Measurements from ENCODE around the gene OR8J1.
"Not testable (repeated sequence)": the region's sequence is repeated elsewhere in the genome, so short reads cannot be mapped to it uniquely, and the experiment has no call there.

The OR8J1 gene, protein sequence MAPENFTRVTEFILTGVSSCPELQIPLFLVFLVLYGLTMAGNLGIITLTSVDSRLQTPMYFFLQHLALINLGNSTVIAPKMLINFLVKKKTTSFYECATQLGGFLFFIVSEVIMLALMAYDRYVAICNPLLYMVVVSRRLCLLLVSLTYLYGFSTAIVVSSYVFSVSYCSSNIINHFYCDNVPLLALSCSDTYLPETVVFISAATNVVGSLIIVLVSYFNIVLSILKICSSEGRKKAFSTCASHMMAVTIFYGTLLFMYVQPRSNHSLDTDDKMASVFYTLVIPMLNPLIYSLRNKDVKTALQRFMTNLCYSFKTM

DNA sequence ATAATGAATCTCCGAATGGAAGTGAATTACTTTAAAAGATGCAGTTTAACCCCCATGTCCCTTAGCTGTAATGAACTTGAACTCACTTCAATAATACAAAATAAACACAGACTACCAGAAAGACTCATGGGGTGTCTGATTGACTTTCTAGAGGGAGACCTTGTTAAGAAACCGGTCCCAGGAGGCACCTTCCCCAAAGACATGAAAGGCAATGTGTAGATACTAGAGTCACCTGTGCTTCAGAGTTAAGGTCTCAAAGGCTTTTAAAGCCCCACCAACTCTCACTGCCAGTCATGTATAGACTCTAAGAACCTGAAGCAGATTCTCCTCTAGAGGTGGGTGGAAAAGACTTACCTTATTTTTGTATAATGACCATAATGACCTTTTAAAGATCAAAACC lies at the start of gene OR8J1:
TSS of gene OR8J1 (plus strand) at position 301 of the 400 bp plus-strand sequence. CDS start 5,956 bp downstream, outside the sequence.
- no peak for DNase-seq

DNA sequence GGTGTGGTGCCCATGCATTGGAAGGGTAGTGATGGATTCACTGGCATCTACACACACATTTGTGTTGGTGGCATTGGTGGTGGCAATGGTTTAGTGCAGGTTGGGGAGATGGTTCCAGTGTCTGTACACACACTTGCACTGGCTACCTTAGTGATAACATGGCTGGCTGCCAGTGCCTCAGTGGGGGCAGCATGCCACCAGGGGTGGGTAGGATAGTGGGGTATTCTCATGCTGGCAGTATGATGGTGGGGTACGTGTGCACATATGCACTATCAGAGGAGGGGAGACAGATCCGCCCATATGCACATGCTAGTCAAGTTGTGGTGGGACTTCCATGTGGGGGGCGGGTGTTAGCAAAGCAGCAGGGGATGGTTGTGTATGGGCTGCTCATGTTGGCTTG lies 46.3 kb upstream of the OR8J1 start:
- no peak for DNase-seq

- DNase-seq, result no peak
Observed at GRCh38 chr11:56314844-56315243, 39.2 kb upstream of the OR8J1 start, which contains the start of gene OR8K3. TSS of gene OR8K3 (plus strand) at chr11:56315144. CDS start at chr11:56318307, 3,163 bp downstream.

GRCh38 chr11:56331861-56332491 lies 22.1 kb upstream of the OR8J1 start:
- no peak for DNase-seq

- DNase-seq, result no peak
Observed at GRCh38 chr11:56333156-56333555, 20.9 kb upstream of the OR8J1 start.

DNA sequence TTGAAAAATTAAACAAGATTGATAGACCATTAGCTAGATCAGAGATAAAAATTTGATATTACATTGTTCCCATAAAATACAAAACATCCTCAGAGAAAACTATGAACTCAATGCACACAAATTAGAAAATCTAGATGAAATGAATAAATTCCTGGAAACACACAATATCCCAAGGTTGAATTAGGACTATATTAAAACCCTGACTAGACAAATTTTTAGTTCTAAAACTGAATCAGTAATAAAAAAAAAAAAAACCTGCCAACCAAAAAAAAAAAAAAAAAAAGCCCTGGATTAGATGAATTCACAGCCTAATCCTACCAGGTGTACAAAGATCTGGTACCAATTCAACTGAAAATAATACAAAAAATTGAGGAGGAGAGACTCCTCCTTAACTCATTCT lies 13.8 kb upstream of the OR8J1 start:
- DNase-seq, result no peak

- DNase-seq, result no peak
Observed at GRCh38 chr11:56345739-56346138, 8.4 kb upstream of the OR8J1 start, which contains the start of gene OR8K1. TSS of gene OR8K1 (plus strand) at chr11:56346039. CDS start at chr11:56346039, 0 bp downstream.

GRCh38 chr11:56375324-56375723 lies 21.2 kb downstream of the OR8J1 start, which contains the start of gene OR8U1:
TSS of gene OR8U1 (plus strand) at chr11:56375624. CDS start at chr11:56375624, 0 bp downstream.
- no peak for DNase-seq

DNA sequence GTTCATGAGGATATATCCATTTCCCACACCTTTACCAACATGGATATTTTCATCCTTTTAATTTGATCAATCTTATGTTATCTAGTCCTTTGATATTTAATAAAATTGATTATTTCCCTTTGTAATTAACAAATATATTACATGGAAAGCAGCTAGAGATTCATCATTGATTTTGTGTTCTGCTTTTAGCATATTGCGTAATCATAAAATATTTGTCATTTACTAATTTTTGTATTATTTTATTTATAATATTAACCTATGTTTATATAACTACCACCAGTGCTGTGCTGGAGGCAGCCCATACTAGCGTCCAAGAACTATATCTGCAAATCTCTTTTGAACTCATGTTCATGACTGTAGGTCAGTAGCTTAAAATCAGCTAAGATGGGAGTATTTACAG lies 26.0 kb downstream of the OR8J1 start:
- no peak for DNase-seq

GRCh38 chr11:56394381-56394780 lies 40.3 kb downstream of the OR8J1 start:
- DNase-seq, result no peak

GRCh38 chr11:56396047-56396446 lies 42.0 kb downstream of the OR8J1 start:
- DNase-seq, result no peak

- DNase-seq, result not testable (repeated sequence)
Observed at GRCh38 chr11:56401858-56402461, 47.9 kb downstream of the OR8J1 start.

GRCh38 chr11:56404393-56404792 lies 50.3 kb downstream of the OR8J1 start:
- no peak for DNase-seq

GRCh38 chr11:56410801-56411200 lies 56.7 kb downstream of the OR8J1 start:
- no peak for DNase-seq
